Measurements from ENCODE around the gene SAXO1.

The SAXO1 gene

DNA sequence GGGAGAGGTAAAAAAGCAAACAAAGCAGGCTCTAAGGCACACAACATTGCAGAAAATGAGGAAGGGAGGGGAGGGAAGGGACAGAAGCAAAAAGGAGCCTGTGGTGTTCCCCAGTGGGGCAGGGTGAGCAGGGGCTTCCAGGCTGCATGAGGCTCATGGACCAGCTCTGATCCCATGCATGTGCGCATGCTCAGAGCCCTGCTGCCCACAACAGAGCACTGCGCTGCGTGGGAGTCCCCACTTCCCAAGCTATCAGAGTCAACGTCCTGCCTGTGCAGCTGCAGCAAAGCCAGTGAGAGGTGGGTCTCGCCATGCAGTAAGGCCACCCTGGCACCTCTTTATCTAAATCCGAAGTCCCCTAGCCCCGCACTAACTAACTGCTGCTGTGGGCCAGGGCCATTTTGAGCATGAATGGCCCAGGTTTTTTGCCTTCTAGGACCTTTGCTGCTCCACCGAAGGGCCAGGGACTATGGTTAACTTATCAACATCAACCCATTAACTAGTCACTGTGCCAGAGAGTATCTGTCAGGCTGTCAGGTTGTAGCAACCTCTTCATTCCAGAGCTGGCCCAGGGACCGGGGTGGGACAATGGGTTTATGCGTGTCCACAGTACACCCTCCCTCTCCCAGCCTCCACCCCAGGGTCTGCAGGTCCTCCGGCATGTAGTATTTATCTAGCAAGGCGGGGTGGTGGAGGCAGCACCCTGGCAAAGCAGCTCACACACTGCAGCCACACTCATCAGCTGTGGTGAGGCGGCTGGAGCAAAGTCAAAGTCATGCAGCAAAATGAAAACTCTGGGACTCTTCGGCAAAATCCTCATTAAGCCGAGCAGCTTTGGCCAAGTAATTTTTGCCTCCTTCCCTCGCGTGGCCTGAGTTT is 123.6 kb downstream of the SAXO1 start:
- DNase-seq, result no peak

DNA sequence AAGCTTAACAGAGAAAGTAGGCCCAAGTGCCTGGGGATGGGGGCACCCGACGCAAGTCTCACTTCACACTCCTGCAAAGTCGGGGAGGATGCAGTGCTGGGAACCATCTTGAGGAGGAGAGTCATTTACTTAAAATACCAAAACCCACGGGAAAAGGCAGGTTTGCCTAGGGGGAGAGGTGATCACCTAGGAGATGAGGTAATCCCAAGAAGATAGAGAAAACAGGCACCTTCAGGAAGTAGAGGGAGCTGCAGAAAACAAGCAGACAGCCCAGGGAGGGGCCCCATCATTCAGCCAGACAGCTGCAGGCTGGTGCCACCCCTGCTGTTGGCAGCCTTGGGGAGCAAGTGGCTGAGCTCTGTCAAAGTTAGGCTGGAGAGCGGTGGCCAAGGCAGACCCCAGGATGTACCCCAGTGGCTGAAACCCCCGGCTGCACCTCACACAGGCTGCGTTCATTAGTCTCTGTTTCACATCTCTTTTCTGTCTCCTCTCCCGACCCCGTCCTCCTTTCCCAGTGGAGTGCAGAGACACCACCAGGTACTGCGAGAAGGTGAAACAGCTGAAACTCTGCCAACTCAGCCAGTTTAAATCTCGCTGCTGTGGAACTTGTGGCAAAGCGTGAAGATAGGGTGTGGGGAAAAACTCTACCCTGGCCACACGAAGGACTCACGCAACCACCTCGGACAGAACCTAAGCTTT is 124.9 kb downstream of the SAXO1 start:
- no peak for DNase-seq

GRCh38 chr9:18906656-18907395 is 126.2 kb downstream of the SAXO1 start:
- DNase-seq, result no peak

DNA sequence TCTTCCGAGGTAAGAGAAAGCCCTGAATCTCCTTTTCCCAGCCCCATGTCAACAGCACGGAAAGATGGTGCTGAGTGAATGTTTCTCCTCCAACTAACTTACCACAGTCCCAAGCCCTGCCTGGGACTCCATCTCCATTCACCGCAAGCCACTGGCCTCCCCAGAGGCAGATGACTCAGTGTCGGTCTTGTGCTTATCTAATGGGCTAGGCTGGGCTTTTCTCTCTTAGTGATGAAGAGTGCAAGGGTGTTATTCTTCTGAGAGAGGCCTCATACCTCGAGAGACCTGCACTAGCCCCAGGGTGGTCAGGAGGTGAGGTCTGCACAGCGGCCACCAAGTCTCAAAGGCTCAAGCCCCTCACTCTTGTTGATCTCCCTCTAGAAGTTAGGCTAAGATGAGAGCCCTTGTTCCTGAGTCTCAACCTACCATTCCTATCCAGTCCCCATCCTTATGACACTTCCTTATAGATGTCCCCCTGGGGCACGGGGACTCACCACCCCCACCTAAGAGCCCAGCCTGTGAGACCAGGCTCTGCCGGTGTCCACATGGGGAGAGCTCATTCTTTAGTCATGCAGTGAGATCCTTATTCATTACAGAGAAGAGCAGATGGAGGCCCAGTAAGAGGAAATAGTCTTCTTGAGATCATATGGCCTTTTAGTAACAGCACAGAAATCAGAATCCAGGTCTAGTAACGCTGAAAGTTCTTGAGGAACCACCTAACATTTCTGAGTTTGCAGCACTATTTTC is 127.0 kb downstream of the SAXO1 start:
- no peak for DNase-seq

DNA sequence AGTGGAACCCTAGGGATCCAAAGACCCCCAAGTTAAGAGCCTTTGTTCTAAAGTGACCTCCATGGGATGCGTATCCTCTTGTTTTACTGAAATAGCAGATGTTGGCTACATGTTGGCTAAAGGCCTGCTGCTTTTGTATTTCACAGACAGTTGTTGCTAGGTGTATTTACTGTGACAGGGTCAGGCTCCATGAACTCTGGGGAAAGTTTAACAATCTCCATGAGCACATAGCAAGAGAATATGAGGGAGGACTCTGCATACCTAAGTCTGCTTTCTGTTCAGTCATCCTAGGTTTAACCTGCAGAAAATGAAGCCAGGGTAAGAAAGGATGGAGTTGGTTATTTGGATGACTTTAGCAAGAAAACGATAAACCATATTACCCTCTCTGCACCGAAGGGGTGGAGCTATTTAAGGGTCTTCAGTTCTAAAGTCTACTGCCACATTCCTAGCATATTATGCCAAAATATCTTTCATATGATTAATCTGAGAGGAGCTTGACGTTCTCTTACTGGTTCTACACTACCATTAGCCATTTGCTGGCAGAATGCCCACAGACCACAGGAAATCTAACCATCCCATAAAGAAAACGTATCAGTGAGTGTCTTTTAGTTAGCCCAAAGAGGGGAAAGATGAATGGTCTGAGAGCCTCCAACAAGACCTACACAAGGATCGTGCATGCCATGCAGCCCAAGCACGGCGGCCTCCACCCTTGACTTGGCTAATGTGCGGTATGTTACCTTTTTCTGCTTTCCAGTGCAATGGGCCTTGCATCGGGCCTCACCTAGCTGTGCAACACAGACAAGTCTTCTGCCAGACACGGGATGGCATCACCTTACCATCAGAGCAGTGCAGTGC is 127.8 kb downstream of the SAXO1 start:
- no peak for DNase-seq

GRCh38 chr9:18903450-18903849 is 129.6 kb downstream of the SAXO1 start:
- no peak for DNase-seq

- DNase-seq, result no peak
These were observed 136.4 kb downstream of the SAXO1 start for GRCh38 chr9:18896531-18897179.

DNA sequence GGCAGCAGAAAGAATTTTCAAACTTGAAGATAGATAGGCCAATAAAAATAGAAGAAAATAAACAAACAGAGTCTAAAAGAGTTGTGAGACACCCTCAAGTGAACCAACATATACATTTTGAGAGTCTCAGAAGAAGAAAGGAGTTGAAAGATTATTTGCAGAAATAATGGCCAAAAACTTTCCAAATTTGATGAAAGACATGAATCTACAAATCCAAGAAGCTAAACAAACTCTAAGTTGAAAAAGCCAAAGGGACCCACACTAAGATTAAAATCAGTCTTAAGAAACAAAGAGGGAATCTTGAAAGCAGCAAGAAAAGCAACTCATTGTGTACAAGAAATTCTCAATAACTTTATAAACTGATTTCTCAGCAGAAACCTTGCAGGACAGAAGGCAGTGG is 137.0 kb downstream of the SAXO1 start:
- no peak for DNase-seq

- DNase-seq, result no peak
These were observed 139.5 kb downstream of the SAXO1 start for GRCh38 chr9:18893491-18893890.

DNA sequence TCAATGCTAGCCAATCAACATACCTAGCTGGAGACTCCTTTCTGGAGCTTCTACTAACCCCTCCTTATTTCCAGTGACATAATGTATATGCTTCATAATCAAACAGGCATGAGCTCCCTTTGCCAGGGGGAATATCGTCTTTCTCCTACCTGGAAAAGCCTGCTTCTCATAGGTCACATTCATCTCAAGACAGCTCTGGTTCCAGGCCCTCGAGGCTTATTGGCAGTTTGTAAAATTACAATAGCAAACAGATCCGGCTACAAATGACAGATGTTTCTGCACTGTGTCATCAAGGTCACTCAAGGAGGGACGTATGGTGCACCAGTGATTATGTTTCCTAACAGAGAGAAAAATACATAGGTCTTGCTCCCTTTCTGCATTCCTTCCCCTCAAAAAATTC is 140.0 kb downstream of the SAXO1 start:
- DNase-seq, result no peak

DNA sequence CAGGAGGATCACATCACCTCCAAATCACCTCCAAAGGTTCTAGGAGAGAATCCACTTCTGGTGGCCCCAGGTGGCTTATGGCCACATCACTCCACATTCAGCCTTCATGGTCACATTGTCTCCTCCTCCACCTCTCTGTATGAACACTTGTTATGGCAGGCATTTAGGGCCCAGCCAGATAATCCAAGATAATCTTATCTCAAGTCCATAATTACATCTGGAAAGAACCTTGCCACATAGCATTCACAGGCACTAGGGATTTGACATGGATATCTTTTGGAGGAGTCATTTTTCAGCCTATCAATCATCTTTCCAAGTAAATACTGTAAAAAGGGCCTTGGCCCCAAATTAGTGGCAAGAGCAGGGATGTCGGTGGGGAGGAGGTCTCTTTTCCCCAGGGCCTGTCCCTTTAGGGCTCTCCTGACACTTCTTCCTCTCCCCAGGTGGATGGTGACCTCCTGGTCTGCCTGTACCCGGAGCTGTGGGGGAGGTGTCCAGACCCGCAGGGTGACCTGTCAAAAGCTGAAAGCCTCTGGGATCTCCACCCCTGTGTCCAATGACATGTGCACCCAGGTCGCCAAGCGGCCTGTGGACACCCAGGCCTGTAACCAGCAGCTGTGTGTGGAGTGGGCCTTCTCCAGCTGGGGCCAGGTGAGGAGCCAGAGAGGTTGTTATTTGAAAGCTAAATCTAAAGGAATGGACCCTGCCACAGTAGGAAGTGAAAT is 140.9 kb downstream of the SAXO1 start:
- DNase-seq, result no peak

- DNase-seq, result peak; percentile 10
These were observed 142.6 kb downstream of the SAXO1 start for GRCh38 chr9:18890372-18890771.

DNA sequence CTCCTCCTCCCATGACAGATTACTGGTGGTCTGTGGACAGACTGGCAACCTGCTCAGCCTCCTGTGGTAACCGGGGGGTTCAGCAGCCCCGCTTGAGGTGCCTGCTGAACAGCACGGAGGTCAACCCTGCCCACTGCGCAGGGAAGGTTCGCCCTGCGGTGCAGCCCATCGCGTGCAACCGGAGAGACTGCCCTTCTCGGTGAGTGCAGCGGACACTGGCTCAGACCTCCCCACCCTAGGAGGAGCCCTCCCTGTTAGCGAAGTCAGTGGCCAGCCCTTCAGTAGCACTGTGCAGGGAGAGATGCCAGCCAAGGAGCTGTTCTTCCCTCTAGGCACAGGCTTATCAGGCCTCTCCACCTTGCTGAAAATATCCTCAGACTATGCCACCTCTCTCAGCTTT is 143.5 kb downstream of the SAXO1 start:
- no peak for DNase-seq

GRCh38 chr9:18888290-18888689 is 144.7 kb downstream of the SAXO1 start:
- DNase-seq, result no peak

GRCh38 chr9:18887546-18887945 is 145.5 kb downstream of the SAXO1 start:
- DNase-seq, result no peak

- no peak for DNase-seq
These were observed 151.3 kb downstream of the SAXO1 start for GRCh38 chr9:18881758-18882157.

DNA sequence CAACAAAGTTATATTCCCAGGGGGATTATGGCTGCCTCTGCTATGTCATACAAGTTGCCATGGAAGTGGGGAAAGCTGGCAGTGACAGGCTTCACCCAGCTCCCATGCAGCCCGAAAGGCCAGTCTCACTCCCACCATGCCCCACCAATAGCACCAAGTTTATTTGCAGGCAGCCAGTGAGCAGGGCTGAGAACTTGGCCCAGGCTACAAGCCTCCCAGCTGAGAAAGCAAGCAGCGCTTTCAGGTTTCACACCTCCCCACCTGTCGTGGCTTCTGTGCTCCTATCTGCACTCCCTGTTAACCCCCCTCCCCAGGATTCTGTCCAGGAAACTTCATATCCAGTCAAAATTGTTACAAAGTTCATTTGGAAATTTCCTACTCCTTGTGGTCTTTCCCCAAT is 155.0 kb downstream of the SAXO1 start:
- DNase-seq, result no peak
